Liver (tissue), 3 donors: Measurements from ENCODE around the gene HS6ST3.

ENCODE experiments used
- ATF3 ChIP-seq: IDR thresholded peaks from 2 replicates; pipeline ENCODE4 v1.6.1; 2016; ENCODE audit warnings: antibody characterized with exemption
- CTCF ChIP-seq: fragments of 150-350 bp; IDR thresholded peaks from 2 replicates; pipeline ENCODE4 v1.5.1; 2017; ENCODE audit warnings: improper control_type of control experiment, low read depth, low read length; ENCODE audit not compliant: missing input control
- EGR1 ChIP-seq, 2 donors: IDR thresholded peaks; 2 replicates each; pipeline ENCODE4 v1.6.1; 2016 to 2018; ENCODE audit warnings: antibody characterized with exemption in 2 of 2, low read depth in 2 of 2
- FOXA1 ChIP-seq: IDR thresholded peaks from 2 replicates; pipeline ENCODE4 v1.6.1; 2016; ENCODE audit warnings: antibody characterized with exemption
- GABPA ChIP-seq, 2 donors: IDR thresholded peaks in 1 of 2; conservative IDR thresholded peaks in 1 of 2; 2 replicates each; pipeline ENCODE4 v1.6.1; 2016; ENCODE audit warnings: antibody characterized with exemption in 2 of 2, mild to moderate bottlenecking in 1 of 2, moderate library complexity in 1 of 2
- HNF4A ChIP-seq, 2 donors: conservative IDR thresholded peaks; 2 replicates each; pipeline ENCODE4 v1.6.1; 2016; ENCODE audit warnings: antibody characterized with exemption in 2 of 2, mild to moderate bottlenecking in 2 of 2
- JUND ChIP-seq, 2 donors: IDR thresholded peaks; 2 replicates each; pipeline ENCODE4 v1.6.1; 2016; ENCODE audit warnings: antibody characterized with exemption in 2 of 2
- MAX ChIP-seq: IDR thresholded peaks from 2 replicates; pipeline ENCODE4 v1.6.1; 2016; ENCODE audit warnings: antibody characterized with exemption
- NR2F2 ChIP-seq: IDR thresholded peaks from 2 replicates; pipeline ENCODE4 v1.6.1; 2016; ENCODE audit warnings: antibody characterized with exemption
- RXRA ChIP-seq, 2 donors: IDR thresholded peaks; 2 replicates each; pipeline ENCODE4 v1.6.1; 2017 to 2018; ENCODE audit warnings: antibody characterized with exemption in 2 of 2, mild to moderate bottlenecking in 1 of 2
- TAF1 ChIP-seq: conservative IDR thresholded peaks from 2 replicates; pipeline ENCODE4 v1.6.1; 2016; ENCODE audit warnings: antibody characterized with exemption, mild to moderate bottlenecking
- YY1 ChIP-seq: IDR thresholded peaks from 2 replicates; pipeline ENCODE4 v1.6.1; 2016; ENCODE audit warnings: antibody characterized with exemption, mild to moderate bottlenecking
- ZBTB33 ChIP-seq: IDR thresholded peaks from 2 replicates; pipeline ENCODE4 v1.6.1; 2016; ENCODE audit warnings: antibody characterized with exemption
- donor health status: healthy.
- donor health status: healthy.

- no peak for TF ChIP-seq CTCF
- no peak for TF ChIP-seq JUND (IDR thresholded peaks at IDR 0.05)
- TF ChIP-seq ATF3: no peak
- TF ChIP-seq GABPA (IDR thresholded peaks at IDR 0.05 in 1 of 2, conservative IDR thresholded peaks at IDR 0.05 in 1 of 2): no peak
- TF ChIP-seq TAF1: no peak
- no peak for TF ChIP-seq RXRA (IDR thresholded peaks at IDR 0.05)
- TF ChIP-seq YY1: no peak
- TF ChIP-seq HNF4A (conservative IDR thresholded peaks at IDR 0.05): no peak
- no peak for TF ChIP-seq EGR1 (IDR thresholded peaks at IDR 0.05; ENCODE audit: low read depth in 2 of 2)
- no peak for TF ChIP-seq MAX
- TF ChIP-seq ZBTB33: no peak
- TF ChIP-seq FOXA1: no peak
- TF ChIP-seq NR2F2: no peak
These were observed 582.1 kb downstream of the HS6ST3 start for GRCh38 chr13:96672016-96672415.
